ENCODE measurements around the gene CD83.

CD83 gene

GRCh38 chr6:14091339-14091978, 26.1 kb upstream of the CD83 start:
- no peak for DNase-seq (ENCODE audit: low read depth in 1 of 2, low spot score in 1 of 2)

DNA sequence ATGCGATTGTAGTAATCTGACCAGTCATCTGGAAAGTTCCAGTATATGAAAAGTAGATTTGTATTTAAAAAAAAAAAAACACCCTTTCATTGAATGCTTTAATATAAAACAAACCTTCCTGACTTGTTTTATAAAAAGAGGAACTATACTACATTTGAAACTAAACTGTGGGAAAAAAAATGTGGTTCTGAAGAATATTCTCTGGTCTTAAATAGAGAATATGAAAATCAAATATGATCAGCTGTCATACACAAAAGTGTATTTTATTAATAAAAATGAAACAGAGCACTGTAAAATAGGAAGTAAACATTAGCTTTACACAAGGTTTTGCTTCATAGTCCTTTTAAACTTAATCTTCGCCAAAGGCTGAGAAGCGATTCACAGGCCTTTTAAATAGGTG, 25.3 kb upstream of the CD83 start:
- no peak for DNase-seq (ENCODE audit: low read depth in 1 of 2, low spot score in 1 of 2)

- no peak for DNase-seq (ENCODE audit: low read depth in 1 of 2, low spot score in 1 of 2)
Observed at GRCh38 chr6:14092838-14093789, 24.5 kb upstream of the CD83 start.

DNA sequence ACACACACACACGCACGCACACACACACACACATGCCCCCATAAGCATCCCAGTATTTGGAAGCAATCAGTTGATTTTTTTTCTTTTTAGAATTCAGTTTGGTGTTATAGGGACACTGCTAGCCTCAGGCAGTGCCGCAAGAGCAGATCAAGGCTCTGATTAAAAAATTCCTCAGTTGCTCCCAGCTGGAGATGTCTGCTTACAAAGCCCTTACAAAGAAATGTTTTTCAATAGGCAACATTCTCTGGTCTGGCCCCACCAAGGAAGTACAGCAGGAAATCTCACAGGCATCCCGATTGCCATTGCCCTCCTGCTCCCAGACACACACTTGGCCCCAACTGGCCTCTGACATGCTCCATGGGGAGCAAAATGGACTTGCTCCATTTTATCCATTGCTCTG, 22.9 kb upstream of the CD83 start:
- DNase-seq (ENCODE audit: low read depth in 1 of 2, low spot score in 1 of 2) = no peak

DNA sequence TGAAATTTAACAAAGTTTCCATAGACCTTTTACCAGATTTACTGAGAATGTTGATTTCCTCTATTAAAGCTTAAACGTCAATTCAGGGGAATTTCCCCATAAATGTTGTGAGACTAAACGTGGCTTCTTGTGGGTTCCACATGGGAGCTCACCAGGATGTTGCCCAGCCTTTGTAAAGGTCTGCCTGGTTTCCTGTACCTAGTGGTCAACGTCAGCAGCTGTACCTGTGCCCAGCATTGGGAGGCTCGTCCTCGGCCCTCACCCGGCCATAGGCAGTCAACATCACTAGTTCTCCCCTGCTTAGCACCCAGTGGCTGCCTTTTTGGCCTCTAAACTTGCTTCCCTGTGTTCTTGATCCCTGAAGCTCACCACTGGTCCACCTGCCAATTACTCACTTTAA, 22.1 kb upstream of the CD83 start:
- DNase-seq (ENCODE audit: low read depth in 1 of 2, low spot score in 1 of 2) = no peak

- DNase-seq (ENCODE audit: low read depth in 1 of 2, low spot score in 1 of 2) = no peak
Observed at GRCh38 chr6:14100138-14100537, 17.4 kb upstream of the CD83 start.

GRCh38 chr6:14100966-14101365, 16.6 kb upstream of the CD83 start:
- no peak for DNase-seq (ENCODE audit: low read depth in 1 of 2, low spot score in 1 of 2)

DNA sequence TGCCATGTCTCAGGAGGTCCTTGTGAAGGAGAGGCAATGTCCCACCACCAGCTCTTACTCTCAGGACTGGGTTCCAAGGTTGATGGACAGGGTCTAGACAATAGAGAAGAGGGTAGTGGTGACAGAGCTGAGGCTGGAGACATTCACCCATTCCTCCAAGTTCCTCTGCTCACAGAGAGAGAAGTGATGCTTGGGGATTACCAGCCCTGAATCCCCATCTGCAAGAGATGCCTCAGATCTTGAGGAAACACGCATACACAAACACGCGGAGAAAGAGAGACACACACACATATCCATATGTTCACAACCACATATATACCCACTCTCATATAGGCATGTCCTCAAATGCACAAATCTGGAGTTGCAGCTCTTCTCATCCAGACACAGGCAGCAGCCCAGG, 15.2 kb upstream of the CD83 start:
- DNase-seq (ENCODE audit: low read depth in 1 of 2, low spot score in 1 of 2) = no peak

DNA sequence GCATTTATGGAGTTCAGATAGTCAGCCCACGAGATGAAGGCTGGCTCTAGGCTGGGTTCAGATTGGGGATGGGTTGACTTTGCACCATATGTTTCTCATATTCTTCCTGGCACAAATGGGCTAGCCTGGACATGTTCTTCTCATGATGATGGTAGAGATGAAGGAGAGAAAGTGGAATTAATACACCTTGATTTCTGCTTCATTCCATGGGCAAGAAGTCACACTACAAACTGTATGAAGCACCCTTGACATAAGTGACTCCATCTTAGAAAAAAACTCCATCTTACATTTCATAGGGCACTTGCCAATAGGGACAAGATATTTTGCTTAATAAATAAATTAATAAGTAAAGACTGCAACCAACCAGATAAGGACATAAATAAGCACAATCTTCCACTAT, 12.0 kb upstream of the CD83 start:
- no peak for DNase-seq (ENCODE audit: low read depth in 1 of 2, low spot score in 1 of 2)

GRCh38 chr6:14107000-14107399, 10.6 kb upstream of the CD83 start:
- DNase-seq (ENCODE audit: low read depth in 1 of 2, low spot score in 1 of 2) = no peak

- DNase-seq (ENCODE audit: low read depth in 1 of 2, low spot score in 1 of 2) = no peak
Observed at GRCh38 chr6:14107711-14108494, 9.7 kb upstream of the CD83 start.

GRCh38 chr6:14108571-14109410, 8.8 kb upstream of the CD83 start:
- no peak for DNase-seq (ENCODE audit: low read depth in 1 of 2, low spot score in 1 of 2)

DNA sequence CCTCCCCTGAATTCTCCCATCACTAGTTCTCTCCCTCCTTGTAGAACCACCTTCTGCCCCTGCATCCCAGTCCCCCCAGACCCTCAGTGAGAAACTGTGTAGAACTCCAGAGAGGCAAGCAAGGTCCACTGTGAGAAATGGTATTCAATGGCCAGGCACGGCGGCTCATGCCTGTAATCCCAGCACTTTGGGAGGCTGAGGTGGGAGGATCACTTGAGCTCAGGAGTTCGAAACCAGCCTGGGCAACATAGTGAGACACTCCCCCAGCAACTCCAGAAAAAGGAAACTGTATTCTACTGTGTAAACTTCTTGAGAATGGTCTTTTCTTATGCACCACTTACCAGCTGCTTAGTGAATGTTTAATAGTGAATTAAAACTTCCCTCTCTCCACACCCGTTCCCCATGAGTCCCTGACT, 8.2 kb upstream of the CD83 start:
- no peak for DNase-seq (ENCODE audit: low read depth in 1 of 2, low spot score in 1 of 2)

- no peak for DNase-seq (ENCODE audit: low read depth in 1 of 2, low spot score in 1 of 2)
Observed at GRCh38 chr6:14110001-14110818, 7.4 kb upstream of the CD83 start.

GRCh38 chr6:14113976-14114375, 3.6 kb upstream of the CD83 start:
- DNase-seq (ENCODE audit: low read depth in 1 of 2, low spot score in 1 of 2) = no peak

- DNase-seq (ENCODE audit: low read depth in 1 of 2, low spot score in 1 of 2) = no peak
Observed at GRCh38 chr6:14118091-14118439, 493 bp downstream of the CD83 start.

GRCh38 chr6:14118446-14118845, 874 bp downstream of the CD83 start:
- no peak for DNase-seq (ENCODE audit: low read depth in 1 of 2, low spot score in 1 of 2)

GRCh38 chr6:14119784-14120183, 2.2 kb downstream of the CD83 start:
- DNase-seq (ENCODE audit: low read depth in 1 of 2, low spot score in 1 of 2) = no peak

GRCh38 chr6:14120546-14120945, 3.0 kb downstream of the CD83 start:
- no peak for DNase-seq (ENCODE audit: low read depth in 1 of 2, low spot score in 1 of 2)

DNA sequence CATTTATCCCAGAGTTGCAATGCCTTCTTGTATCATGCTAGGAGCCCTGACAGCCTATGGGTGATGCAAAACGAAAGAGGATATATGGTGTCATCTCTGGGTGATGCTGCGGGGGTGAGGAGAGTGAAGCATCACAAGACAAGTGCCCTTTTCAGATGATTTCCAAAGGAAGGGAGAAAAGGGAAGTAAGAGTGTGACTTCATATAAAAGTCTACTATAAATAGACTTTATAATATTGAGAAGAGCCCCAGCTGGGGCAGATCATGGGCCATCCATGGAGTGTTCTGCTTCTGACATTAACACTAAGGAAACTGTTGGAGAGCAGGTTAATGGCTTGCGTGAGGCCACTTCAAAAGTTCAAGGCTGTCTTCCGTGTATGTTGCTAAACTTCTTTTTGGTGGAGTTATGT, 4.4 kb downstream of the CD83 start:
- no peak for DNase-seq (ENCODE audit: low read depth in 1 of 2, low spot score in 1 of 2)

Measured in activated T-helper 1 cell treated with anti-CD3 and anti-CD28 coated beads, Interleukin-2, amount 50 U/mL, for 16 hours (primary cell).